Ecto neural progenitor cell (in vitro differentiated cells): ENCODE results near the gene ZNF710.

Experiments used
- DNase-seq: peaks from one replicate; pipeline ENCODE4 v3.0.0-alpha.2; 2018; ENCODE audit warnings: low spot score

ZNF710 gene

GRCh38 chr15:90038632-90039095, 37.5 kb downstream of the ZNF710 start:
- no peak for DNase-seq

- no peak for DNase-seq
These were observed 38.9 kb downstream of the ZNF710 start for GRCh38 chr15:90039996-90040395.

DNA sequence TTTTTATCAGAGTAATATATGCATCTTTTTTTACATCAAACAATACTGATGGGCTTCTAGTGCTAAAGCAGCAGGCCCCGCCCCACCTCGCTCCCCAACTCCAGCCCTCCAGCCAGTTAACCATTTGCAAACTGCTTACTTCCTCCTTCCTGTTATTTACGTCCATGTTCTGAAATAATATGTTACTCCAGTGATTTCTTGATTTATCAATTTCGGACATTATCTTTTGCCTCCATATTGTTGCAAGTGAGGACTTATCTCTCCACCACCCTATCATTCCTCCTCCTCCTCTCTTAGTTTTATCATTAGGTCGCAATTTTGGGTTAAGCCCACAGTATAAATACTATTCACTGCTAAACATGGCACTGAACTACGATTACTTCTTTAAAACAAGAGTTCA, 39.5 kb downstream of the ZNF710 start:
- DNase-seq, result no peak

DNA sequence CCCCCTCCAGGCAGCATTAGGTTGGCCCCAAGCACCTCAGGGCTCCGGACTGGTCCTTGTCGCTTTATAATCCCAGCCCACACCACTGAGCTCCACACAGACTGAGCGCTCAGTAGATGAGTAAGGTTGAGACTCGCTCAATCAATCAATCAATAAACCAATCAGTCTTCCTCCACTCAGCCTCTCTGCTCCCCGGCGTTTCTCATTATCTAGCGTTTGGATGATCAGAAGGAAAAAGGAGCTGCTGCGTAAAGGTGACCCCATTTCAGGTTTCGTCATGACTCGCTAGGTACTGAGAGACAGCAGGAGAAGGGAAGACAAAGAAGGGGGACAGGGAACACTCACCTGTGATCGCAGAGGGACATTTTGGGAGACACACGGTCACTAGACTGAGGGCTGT, 41.2 kb downstream of the ZNF710 start:
- DNase-seq, result no peak

DNA sequence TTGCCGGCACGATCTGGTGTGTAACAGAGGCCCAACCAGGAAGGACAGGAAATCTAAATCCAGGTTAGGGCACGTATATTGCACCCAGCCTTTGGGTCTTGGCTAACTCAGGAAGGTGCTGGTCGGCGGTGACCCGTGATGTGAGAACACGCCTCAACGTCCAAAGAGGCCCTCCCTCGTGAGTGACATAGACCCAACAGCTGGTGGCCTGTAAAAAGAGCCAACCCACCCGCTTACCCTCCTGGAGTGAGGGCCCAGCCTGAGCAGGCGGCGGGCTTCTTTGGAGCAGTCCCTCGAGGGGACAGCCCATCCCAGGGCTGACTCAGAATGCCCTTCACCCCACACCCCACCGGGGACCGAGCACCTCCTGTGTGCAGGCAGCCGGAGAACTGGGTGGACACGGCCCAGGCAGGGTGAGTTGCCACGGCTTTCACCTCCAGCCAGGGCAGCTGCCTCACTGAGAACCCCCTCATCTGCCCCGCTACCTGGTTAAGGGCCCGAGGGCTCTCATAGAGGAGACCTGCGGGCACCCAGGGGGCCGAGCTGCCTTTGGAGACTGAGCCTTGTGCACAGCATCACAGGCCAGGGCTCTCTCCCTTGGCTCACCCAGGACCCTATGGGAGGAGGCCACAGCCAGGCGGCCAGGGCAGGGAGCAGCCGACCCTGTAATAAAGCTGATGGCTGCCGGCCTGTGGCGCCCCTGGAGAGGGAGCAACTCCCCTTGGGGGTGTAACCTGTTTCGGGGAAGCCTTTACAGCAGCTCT, 41.8 kb downstream of the ZNF710 start:
- DNase-seq, result no peak

DNA sequence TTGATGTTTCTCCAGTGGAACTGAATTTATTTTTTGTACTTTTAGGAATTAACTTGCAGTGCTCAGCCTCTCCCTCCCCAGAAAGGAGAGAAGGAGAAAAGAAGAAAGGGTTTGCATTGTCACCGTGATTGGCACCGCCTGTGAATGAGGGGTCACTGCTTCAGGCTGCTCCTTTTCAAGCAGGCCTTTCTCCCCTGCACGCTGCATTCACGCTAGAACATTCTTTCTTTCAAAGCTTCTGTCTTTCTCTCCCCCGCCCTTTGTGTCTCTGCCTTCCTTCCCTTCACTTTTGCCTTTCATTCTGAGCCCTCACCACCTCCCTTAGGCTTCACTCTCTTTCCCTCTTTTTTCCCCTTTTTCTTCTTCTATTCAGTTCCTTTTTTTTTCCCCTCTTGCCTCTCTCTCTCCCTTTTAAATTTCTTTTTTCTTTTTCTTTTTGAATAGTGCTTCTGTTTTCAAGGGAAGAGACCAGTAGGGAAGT, 42.4 kb downstream of the ZNF710 start:
- DNase-seq, result no peak

GRCh38 chr15:90044191-90044590, 43.1 kb downstream of the ZNF710 start:
- no peak for DNase-seq

GRCh38 chr15:90044916-90045371, 43.8 kb downstream of the ZNF710 start:
- DNase-seq, result no peak

- no peak for DNase-seq
These were observed 45.2 kb downstream of the ZNF710 start for GRCh38 chr15:90046289-90046688.

GRCh38 chr15:90046911-90047392, 45.8 kb downstream of the ZNF710 start:
- DNase-seq, result no peak

DNA sequence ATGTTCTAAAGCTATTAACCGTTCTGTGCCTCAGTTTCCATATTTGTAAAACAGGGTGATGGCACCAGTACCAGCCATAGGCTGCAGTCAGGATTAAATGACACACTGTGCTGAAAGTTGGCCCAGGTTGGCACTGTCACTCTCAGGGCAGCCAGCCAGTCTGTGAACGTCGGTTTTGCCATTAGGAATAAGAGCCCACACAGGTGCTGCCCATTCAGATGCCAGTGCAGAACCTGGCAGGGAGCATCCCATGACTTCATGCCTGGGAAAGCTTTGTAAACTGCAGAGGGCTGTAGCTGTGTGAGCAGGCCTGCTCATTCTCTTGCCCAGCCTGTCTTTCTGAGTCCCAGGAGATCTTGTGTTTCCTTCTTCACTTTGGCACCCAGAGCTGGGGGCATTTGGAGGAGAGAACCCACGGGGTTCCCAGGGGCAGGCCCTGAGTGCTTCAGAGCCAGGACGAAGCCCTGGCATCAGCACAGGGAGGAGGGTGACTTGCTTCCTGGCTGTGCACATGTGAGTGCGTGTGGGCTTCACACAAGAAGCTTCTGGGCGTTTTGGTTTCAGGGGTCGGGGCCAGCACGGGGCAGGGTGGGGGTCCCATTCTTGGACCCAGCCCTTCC, 46.9 kb downstream of the ZNF710 start:
- no peak for DNase-seq

DNA sequence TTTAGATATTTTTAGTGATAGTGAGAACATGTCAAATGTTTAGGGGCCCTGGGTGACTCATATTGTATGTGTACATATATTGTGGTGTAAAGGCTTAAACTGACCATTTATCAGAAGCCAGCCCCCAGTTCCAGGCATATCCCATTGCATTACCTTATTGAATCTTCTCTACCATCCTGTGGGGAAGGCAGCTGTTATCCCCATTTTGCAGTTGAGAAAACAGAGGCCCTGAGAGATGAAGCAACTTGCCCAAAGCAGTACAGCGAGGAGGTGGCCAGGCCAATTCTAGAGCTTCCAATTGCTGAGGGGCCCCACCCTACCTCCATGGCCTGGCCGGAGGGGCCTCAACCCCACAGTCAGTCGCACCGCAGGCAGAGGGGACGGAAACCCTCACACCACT, 47.9 kb downstream of the ZNF710 start:
- DNase-seq, result no peak

DNA sequence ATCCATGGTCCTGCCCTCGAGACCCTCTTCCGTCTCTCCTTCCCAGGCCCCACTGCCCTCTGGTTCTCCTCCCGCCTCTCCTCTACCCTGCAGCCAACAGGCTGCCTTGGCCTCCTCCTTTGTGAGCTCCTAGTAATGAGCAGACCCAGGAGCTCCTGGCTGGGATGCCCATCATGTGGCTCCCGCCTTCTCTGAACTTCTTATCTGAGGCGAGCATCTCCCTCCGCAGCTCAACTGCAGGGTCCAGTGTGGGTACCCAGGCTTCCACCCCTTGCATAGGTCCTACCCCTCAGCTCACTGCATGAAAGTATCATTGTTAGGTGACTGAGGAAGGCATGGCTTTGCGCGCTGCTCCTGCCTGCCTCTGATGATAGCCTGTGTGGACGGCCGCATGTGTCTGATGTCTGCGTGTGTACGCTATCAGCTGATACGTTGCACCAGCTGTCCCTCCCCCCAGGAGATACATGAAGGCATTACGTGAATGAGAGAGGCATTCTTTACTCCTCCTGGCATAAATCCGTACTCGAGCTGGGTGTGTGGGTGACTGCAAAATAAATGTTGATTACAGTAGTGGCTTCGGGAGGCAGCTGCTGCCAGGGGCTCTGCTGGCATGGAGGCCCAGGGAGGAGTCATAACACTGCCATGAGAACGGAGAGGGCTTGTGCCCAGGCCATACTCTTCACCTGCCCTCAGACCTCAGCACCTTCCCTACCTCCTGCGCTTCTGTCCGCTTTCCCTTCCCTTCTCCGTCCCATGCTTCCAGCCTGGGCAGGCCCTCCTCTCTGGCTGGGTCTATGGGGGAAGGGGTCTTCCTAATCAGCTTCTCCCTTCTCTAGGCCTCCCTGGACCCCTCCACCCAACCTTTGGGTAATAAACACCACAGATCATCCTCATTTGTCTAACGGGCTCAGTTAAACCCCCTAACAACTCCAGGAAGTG, 48.8 kb downstream of the ZNF710 start:
- DNase-seq, result no peak

DNA sequence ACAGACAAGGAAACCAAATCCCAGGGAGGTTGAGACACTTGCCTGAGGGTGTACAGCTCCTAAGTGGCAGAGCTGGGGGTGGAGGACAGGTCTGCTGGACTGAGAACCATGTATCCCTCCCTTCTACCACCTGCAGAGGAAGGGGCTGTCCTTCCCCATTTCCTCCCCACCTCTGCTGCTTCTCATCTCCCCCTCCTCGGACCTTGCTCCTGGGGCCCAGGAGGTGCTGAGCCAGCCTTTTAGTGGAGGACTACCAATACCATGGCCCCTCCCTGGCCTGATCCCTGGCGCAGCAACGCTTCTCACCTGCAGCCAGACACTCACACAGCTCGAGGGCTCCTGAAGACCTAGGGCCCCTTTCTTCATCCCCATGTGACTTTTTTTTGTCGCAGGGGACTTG, 50.8 kb downstream of the ZNF710 start:
- DNase-seq, result peak; percentile 39

GRCh38 chr15:90053685-90054466, 52.8 kb downstream of the ZNF710 start:
- no peak for DNase-seq

- no peak for DNase-seq
These were observed 53.5 kb downstream of the ZNF710 start for GRCh38 chr15:90054618-90055097.

GRCh38 chr15:90055182-90055581, 54.1 kb downstream of the ZNF710 start:
- no peak for DNase-seq

GRCh38 chr15:90056529-90056928, 55.4 kb downstream of the ZNF710 start:
- no peak for DNase-seq

DNA sequence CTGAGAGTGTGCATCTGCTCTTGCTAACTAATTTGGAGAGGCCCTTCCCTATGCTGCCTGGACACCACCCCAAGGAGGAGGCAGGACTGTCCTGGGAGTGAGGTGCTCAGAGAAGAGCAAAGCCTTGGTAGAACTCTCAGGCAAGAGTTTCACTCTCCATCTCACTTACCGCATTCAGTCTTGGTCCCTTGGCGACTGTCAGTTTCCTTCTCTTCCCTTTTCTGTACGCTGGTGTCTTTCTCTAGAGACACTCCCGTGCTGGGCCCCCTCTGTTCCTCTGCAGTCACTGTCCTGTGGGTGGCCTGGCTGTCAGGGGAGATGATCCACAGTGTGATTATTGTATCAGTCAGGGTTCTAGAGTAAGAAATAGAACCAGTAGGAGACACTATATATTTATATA, 57.2 kb downstream of the ZNF710 start:
- DNase-seq, result no peak

- DNase-seq, result no peak
These were observed 57.7 kb downstream of the ZNF710 start for GRCh38 chr15:90058775-90059174.
